HG02588 (cell line): ENCODE results near the gene DCDC2B.
"Not testable (repeated sequence)": the region's sequence is repeated elsewhere in the genome, so short reads cannot be mapped to it uniquely, and the experiment has no call there.

Source experiments
- ATAC-seq: cut with Tn5 transposase; IDR thresholded peaks from one replicate; pipeline ENCODE4 v1.9.1; 2021; ENCODE audit warnings: mild to moderate bottlenecking, moderate library complexity; ENCODE audit not compliant: unreplicated experiment

The DCDC2B gene

DNA sequence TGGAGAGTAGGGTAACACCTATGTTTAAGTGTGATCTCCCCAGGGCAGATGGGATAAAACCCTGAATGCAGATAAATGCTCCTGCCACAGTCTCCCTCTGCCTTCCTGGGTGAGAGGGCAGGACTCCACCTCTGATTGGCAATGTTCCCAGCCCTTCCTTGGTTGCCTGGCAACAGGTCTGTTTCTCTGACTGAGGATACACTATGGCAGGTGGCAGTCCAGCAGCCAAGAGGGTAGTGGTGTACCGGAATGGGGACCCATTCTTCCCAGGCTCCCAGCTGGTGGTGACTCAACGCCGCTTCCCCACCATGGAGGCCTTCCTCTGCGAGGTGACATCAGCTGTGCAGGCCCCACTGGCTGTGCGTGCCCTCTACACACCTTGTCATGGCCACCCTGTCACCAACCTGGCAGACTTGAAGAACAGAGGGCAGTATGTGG is at the start of gene DCDC2B:
DCDC2B (plus strand) TSS at position 199 of the 438 bp plus-strand sequence; CDS start at position 204, 5 bp downstream.
- ATAC-seq: no peak

GRCh38 chr1:32159189-32159588 is 49.7 kb upstream of the DCDC2B start:
- ATAC-seq: no peak

DNA sequence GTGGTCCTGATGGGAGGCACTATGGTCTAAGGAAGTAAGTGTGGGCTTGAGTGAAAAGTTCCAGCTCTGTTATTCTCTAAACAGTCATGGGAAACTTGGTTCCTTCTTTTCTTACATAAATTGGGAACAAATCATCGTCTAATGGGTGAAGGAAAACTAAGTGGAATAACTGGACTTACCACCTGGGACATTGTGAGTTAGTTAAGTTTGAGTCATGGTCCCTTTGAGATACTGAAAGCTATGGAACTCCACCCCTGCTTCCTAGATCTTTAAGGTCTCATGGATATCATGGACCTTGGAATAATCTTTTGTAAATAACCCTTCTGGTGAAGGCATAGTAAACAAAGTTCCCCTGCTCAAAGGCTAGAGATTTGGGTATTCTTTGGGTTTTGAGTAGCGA is 45.5 kb upstream of the DCDC2B start:
- ATAC-seq: no peak

GRCh38 chr1:32165633-32166032 is 43.3 kb upstream of the DCDC2B start:
- not testable (repeated sequence) for ATAC-seq

DNA sequence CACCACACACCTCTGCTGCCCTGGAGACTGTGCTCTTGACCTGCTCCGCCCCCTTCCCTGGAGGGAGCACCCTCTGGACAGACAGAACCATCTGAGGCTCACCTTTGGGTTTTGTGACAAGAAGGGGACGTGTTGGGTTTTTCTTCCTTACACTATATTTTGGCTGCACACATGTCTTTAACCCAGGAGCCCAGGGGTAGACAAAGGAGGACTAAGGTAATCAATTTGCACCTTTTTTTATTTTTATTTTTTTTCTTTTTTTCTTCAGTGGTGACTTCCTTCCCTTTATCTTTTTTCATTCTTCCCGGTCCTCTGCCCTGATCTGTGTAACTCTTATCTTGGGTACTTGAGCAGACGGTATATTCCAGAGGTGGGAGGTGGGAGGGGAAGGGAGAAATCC is 37.9 kb upstream of the DCDC2B start:
- no peak for ATAC-seq

GRCh38 chr1:32172621-32173245 is 36.2 kb upstream of the DCDC2B start:
- no peak for ATAC-seq

GRCh38 chr1:32178380-32179192 is 30.3 kb upstream of the DCDC2B start:
- no peak for ATAC-seq

GRCh38 chr1:32179193-32179442 is 29.8 kb upstream of the DCDC2B start:
- ATAC-seq: no peak

- ATAC-seq: peak; percentile 83
Measured at GRCh38 chr1:32179443-32180185, 29.3 kb upstream of the DCDC2B start, which contains the start of gene TXLNA. TXLNA (plus strand) TSS chr1:32179675; CDS start chr1:32180346, 671 bp downstream.

- ATAC-seq: peak; percentile 17
Measured at GRCh38 chr1:32180186-32181060, 28.5 kb upstream of the DCDC2B start.

GRCh38 chr1:32181065-32181464 is 27.8 kb upstream of the DCDC2B start:
- ATAC-seq: no peak

- ATAC-seq: no peak
Measured at GRCh38 chr1:32181563-32181962, 27.3 kb upstream of the DCDC2B start.

- no peak for ATAC-seq
Measured at GRCh38 chr1:32182060-32182459, 26.8 kb upstream of the DCDC2B start.

DNA sequence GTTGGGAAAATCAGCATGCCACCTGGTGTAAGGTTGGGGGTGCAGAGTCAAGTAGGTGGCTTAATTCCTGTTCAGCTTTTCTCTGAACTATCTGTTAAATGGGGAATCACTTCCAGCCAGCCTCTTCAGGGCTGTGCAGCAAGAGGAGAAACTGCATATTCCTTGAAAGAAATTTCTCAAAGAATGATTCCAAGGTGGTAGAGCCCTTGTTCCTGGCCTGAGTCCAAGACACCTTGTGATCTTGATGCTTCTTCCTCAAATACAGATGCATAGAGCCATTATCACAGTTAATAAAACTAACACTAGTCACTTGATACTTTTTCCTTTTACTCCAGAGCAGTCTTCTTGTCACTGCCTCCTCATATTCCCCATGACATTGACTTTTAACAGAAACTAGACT is 24.2 kb upstream of the DCDC2B start:
- no peak for ATAC-seq

DNA sequence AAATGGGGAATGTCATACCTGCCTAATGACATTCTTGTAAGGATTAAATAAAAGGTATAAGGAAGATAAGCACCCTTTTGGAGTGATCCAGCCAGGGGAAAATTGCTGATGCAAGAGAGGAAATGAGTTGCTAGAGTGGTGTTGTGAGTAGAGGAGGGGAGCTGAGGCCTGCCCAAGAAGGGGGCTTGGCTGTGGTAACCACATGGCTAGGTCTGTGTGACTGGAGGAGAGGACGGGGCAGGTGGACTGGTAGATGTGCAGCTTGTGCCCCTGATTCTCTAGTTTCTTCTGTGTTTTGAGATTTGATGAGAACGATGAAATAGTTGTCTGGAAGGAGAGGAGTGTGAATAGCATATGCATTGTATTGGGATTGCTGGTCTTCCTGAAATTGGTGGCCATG is 22.8 kb upstream of the DCDC2B start:
- ATAC-seq: no peak

GRCh38 chr1:32186491-32186890 is 22.4 kb upstream of the DCDC2B start:
- no peak for ATAC-seq

DNA sequence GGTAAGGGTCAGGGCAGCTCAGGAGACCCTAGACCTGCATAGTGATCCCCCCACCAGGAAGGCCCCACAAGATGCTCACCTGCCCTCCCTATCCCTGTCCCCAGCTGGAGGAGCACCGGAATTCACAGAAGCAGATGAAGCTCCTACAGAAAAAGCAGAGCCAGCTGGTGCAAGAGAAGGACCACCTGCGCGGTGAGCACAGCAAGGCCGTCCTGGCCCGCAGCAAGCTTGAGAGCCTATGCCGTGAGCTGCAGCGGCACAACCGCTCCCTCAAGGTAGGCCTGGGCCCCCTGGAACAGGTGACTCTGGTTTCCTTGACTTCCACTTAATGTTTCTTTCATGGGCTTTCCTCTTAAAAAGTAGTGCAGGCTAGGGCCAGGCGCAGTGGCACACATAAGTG is 21.0 kb upstream of the DCDC2B start:
- ATAC-seq: no peak

- no peak for ATAC-seq
Measured at GRCh38 chr1:32192220-32192948, 16.5 kb upstream of the DCDC2B start.

GRCh38 chr1:32194984-32195383 is 13.9 kb upstream of the DCDC2B start:
- no peak for ATAC-seq

DNA sequence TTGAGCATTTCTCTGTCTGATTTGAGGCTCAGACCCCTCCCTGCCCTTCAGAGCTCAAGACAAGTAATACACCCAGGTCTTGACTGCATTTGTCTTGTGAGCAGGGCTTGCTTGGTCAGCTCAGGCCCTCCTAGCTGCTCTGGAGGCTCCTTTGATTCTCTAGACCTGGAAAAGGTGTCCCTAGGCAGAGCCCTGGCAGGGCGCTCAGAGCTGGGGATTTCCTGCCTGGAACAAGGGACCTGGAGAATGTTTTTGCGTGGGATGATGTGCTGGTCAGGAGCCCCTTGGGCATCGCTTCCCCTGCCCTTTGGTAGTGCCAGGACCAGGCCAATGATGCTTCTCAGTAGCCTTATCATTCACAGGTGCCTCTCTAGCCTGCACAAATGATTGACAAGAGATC is 13.4 kb upstream of the DCDC2B start:
- ATAC-seq: no peak
